BJ (cell line): ENCODE results near the gene SLC44A5. TPM values are rescaled to one million over a fixed set of nuclear protein-coding genes. Genes with fewer than 3 reads are reported as not detected.
"Not testable (repeated sequence)": the region's sequence is repeated elsewhere in the genome, so short reads cannot be mapped to it uniquely, and the experiment has no call there.

Experiments used
- CTCF ChIA-PET: fragments of 350-600 bp; formaldehyde crosslinking; extraction: SDS; loops from one replicate; lab custom pipeline; 2021; ENCODE audit warnings: antibody characterized with exemption, inconsistent platforms; lab: Yijun Ruan, JAX
- POLR2A ChIA-PET: fragments of 300-600 bp; sonication (Branson Sonifier 250); formaldehyde crosslinking; extraction: SDS; loops from one replicate; lab custom pipeline; 2021; ENCODE audit warnings: antibody characterized with exemption; lab: Charles Lee
- DNase-seq: peaks from one replicate; pipeline ENCODE4 v3.0.0-alpha.2; 2011; ENCODE audit warnings: low read depth
- H3K27me3 ChIP-seq: 2 replicates; pipeline ENCODE4 v1.6.0; 2011; ENCODE audit warnings: low read length; ENCODE audit not compliant: control insufficient read depth, insufficient read depth
- H3K36me3 ChIP-seq: 2 replicates; pipeline ENCODE4 v1.5.1; 2011; ENCODE audit warnings: low read length; ENCODE audit not compliant: control insufficient read depth, insufficient read depth
- H3K4me3 ChIP-seq: 2 replicates; pipeline ENCODE4 v1.5.1; 2011; ENCODE audit warnings: low read depth, mild to moderate bottlenecking, control low read depth, low read length
- polyA plus RNA-seq: library from polyadenylated mRNA; depleted of rRNA; stranded (reverse); fragments of >200 nt; gene quantifications from 2 replicates; pipeline ENCODE4 v1.2.3, GENCODE V29; 2011
- TF ChIP-seq, protein P1 (sequence below): IDR thresholded peaks from 2 replicates; pipeline ENCODE4 v1.5.1; 2011; ENCODE audit warnings: low read depth, mild to moderate bottlenecking, control low read depth, inconsistent platforms, low read length, moderate library complexity; ENCODE audit not compliant: insufficient read depth

Gene SLC44A5
- polyA plus RNA-seq, 1 experiment, result 0.07 TPM

GRCh38 chr1:75492011-75492410 lies 118.9 kb downstream of the SLC44A5 start:
- ChIA-PET POLR2A (no interaction called here), CTCF (no interaction called here)
- no peak overlapping the region for H3K4me3 ChIP-seq
- no peak for DNase-seq
- no peaks in the 10 kb centered on the region for H3K36me3 ChIP-seq
- H3K27me3 ChIP-seq, result no peaks in the 10 kb centered on the region
- TF ChIP-seq, protein P1, sequence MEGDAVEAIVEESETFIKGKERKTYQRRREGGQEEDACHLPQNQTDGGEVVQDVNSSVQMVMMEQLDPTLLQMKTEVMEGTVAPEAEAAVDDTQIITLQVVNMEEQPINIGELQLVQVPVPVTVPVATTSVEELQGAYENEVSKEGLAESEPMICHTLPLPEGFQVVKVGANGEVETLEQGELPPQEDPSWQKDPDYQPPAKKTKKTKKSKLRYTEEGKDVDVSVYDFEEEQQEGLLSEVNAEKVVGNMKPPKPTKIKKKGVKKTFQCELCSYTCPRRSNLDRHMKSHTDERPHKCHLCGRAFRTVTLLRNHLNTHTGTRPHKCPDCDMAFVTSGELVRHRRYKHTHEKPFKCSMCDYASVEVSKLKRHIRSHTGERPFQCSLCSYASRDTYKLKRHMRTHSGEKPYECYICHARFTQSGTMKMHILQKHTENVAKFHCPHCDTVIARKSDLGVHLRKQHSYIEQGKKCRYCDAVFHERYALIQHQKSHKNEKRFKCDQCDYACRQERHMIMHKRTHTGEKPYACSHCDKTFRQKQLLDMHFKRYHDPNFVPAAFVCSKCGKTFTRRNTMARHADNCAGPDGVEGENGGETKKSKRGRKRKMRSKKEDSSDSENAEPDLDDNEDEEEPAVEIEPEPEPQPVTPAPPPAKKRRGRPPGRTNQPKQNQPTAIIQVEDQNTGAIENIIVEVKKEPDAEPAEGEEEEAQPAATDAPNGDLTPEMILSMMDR, result no peak

- TF ChIP-seq, protein P1, result no peak
- Histone ChIP-seq H3K4me3 (no peak overlapping the region), H3K27me3 (no peaks in the 10 kb centered on the region), H3K36me3 (no peaks in the 10 kb centered on the region)
- ChIA-PET CTCF (no interaction called here), POLR2A (no interaction called here)
- no peak for DNase-seq
These were observed 123.5 kb downstream of the SLC44A5 start for GRCh38 chr1:75487399-75487798.

DNA sequence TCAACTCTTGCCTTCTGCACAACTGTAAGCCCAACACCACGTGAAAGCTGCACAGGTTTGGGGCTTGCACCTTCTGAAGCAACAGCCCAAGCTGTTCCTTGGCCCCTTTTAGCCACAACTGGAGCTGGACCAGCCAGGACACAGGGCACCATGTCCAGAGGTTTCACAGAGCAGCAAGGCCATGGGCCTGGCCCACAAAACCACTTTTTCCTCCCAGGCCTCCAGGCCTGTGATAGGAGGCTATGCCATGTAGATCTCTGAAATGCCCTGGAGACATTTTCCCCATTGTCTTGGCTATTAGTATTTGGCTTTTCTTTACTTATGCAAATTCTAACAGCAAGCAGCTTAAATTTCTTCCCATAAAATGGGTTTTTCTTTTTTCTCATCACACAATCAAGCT lies 126.1 kb downstream of the SLC44A5 start:
- ChIA-PET POLR2A (no interaction called here), CTCF (interaction anchor here (0.6 kb wide), 1 partner anchor 1589 kb away, joined by 3 read pairs; no protein-coding TSS in a partner anchor)

DNA sequence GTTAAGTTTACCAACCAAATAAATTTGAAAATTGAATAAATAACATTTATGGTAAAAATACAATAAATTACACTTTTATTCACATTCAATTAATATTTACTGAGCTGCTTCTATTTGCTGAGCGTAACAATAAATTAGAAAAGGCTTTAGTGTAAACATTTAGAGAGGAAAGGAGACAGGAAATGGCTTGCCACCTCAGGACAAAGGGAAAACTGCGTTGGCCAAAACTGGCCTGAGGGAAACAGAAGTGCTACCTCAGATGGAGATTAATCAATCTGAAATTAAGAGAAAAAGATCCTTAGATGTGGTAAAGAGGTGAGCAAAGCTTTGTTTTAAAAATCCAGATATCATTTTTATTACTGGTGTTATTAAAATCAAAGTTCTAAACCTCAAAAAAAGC lies 128.0 kb downstream of the SLC44A5 start:
- Histone ChIP-seq H3K27me3 (no peaks in the 10 kb centered on the region), H3K36me3 (no peaks in the 10 kb centered on the region), H3K4me3 (no peak overlapping the region)
- CTCF ChIA-PET, result no interaction called here
- DNase-seq, result no peak
- POLR2A ChIA-PET, result no interaction called here
- TF ChIP-seq, protein P1, result no peak

More for the DNA sequence above, 126.1 kb downstream of the SLC44A5 start:
- Histone ChIP-seq H3K4me3 (no peak overlapping the region), H3K27me3 (no peaks in the 10 kb centered on the region), H3K36me3 (no peaks in the 10 kb centered on the region)
- TF ChIP-seq, protein P1, result no peak
- no peak for DNase-seq

- H3K27me3 ChIP-seq, CTCF ChIA-PET, H3K4me3 ChIP-seq, H3K36me3 ChIP-seq, DNase-seq, POLR2A ChIA-PET: not testable (repeated sequence)
These were observed 134.4 kb downstream of the SLC44A5 start for GRCh38 chr1:75476486-75476885.

DNA sequence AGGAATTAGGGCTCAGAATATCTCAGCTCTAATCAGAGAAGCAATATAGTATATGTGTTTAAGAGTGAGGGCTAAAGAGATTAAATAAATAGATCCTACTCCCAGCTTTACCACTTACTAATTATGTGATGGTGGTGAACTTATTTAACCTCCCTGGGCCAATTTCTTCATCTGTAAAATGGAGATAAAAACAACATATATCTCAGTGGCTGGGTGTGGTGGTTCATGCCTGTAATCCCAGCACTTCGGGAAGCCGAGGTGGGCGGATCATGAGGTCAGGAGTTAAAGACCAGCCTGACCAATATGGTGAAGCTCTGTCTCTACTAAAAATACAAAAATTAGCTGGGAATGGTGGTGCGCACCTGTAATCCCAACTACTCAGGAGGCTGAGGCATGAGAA lies 135.2 kb downstream of the SLC44A5 start:
- Histone ChIP-seq H3K4me3 (no peak overlapping the region), H3K36me3 (no peaks in the 10 kb centered on the region), H3K27me3 (no peaks in the 10 kb centered on the region)
- TF ChIP-seq, protein P1, result no peak
- DNase-seq, result no peak
- ChIA-PET POLR2A (no interaction called here), CTCF (no interaction called here)
